ENCODE results near the gene CYP2W1. TPM values are rescaled to one million over a fixed set of nuclear protein-coding genes. Genes with fewer than 3 reads are reported as not detected.

The CYP2W1 gene
- total RNA-seq, 4 donors from 2014 or later: 2.3 to 23.1 (median 2.5) TPM; not detected in 1

DNA sequence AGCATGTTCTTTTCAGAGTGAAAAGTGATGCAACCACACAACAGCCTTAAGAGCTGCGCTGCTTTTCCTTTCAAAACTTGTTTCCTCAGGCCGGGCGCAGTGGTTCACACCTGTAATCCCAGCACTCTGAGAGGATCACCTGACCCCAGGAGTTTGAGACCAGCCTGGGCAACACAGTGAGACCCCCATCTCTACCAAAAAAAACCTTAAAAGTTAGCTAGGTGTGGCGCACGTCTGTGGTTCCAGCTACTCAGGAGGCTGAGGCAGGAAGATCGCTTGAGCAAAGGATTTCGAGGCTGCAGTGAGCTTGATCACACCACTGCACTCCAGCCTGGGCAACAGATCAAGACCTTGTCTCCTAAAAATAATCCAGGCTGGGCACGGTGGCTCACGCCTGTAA lies 9.7 kb upstream of the CYP2W1 start:
- H3K9me3 ChIP-seq: no peaks in the 10 kb centered on the region
- H3K4me1 ChIP-seq: peaks cover 0 to 31% (median 12%) of the 10 kb centered on the region in 4 donors
- DNase-seq: no peak
- peak overlapping the region in 1 of 4 donors; percentile 100 for H3K4me3 ChIP-seq
- peaks cover 0 to 51% (median 0%) of the 10 kb centered on the region in 3 donors for H3K36me3 ChIP-seq
- TF ChIP-seq, protein P1, sequence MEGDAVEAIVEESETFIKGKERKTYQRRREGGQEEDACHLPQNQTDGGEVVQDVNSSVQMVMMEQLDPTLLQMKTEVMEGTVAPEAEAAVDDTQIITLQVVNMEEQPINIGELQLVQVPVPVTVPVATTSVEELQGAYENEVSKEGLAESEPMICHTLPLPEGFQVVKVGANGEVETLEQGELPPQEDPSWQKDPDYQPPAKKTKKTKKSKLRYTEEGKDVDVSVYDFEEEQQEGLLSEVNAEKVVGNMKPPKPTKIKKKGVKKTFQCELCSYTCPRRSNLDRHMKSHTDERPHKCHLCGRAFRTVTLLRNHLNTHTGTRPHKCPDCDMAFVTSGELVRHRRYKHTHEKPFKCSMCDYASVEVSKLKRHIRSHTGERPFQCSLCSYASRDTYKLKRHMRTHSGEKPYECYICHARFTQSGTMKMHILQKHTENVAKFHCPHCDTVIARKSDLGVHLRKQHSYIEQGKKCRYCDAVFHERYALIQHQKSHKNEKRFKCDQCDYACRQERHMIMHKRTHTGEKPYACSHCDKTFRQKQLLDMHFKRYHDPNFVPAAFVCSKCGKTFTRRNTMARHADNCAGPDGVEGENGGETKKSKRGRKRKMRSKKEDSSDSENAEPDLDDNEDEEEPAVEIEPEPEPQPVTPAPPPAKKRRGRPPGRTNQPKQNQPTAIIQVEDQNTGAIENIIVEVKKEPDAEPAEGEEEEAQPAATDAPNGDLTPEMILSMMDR (IDR thresholded peaks at IDR 0.05): no peak
- TF ChIP-seq POLR2A (IDR thresholded peaks at IDR 0.05): no peak
- no peak overlapping the region for H3K27ac ChIP-seq
- no peaks in the 10 kb centered on the region for H3K27me3 ChIP-seq

DNA sequence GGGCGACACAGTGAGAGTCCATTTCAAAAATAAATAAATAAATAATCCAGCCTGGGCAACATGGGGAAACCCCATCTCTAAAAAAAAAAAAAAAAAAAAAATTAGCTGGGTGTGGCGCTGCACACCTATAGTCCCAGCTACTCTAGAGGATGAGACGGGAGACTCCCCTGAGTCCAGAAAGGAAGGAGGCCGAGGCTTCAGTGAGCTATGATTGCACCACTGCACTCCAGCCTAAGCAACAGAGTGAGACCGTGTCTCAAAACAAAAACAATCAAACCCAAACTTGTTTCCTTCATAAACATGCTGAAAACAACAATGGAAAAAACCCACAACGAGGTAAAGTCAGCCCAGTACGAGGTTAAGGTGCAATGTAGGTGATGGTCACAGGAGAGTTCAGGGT lies 8.8 kb upstream of the CYP2W1 start:
- Histone ChIP-seq H3K27ac (peak overlapping the region in 1 of 4 donors; percentile 99), H3K4me3 (peak overlapping the region; percentile 84 to 100 (median 94)), H3K9me3 (no peaks in the 10 kb centered on the region), H3K36me3 (peaks cover 0 to 42% (median 0%) of the 10 kb centered on the region in 3 donors), H3K4me1 (peaks cover 0 to 40% (median 12%) of the 10 kb centered on the region in 4 donors), H3K27me3 (no peaks in the 10 kb centered on the region)
- no peak for DNase-seq
- TF ChIP-seq, protein P1 (IDR thresholded peaks at IDR 0.05): no peak
- no peak for TF ChIP-seq POLR2A (IDR thresholded peaks at IDR 0.05)

DNA sequence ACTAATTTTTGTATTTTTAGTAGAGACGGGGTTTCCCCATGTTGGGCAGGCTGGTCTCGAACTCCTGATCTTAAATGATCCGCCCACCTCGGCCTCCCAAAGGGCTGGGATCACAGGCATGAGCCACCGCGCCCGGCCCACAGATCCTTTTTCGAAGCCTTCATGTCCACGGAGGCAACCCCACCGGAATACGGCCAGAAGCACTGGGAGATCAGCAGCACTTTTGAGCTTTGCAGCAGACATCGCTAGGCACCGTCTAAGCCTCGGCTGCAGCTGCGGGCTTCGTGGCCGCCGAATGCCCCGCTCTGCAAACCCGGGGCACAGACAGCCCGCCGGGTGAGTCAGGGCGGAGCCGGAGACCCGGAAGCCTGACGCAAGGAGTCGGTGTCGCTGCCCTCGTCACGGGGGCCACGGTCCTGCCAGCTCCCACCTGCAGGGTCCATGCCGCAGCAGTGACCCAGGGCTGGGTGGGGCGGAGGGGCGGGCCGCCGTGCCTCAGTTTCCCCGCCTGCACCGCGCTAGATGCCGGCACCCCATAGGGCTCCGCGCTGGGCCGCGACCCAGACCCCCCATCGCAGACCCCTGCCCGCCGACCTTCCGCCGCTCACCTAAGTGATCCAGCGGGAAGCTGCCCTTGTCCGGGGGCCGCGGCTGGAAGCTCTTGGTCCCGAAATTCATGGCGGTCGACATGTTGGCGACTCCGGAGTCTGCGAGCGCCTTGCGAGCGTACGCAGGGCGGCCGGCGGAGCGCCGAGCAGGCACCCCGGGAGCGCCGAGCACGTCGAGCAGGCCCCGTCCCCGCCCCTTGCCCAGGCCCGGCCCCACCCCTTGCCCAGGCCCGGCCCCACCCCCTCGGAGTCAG lies 7.9 kb upstream of the CYP2W1 start, which contains the start of gene COX19:
Gene COX19 (minus strand): TSS at position 730 of the 862 bp plus-strand sequence. CDS start 40 bp downstream, at position 690.
- peaks cover 0 to 34% (median 0%) of the 10 kb centered on the region in 3 donors for H3K36me3 ChIP-seq
- TF ChIP-seq POLR2A (IDR thresholded peaks at IDR 0.05): peak; percentile 64 to 84
- TF ChIP-seq, protein P1 (IDR thresholded peaks at IDR 0.05): no peak
- H3K4me3 ChIP-seq: peak within 1 kb of the TSS; percentile 84 to 100 (median 94)
- H3K9me3 ChIP-seq: no peaks in the 10 kb centered on the region
- no peaks in the 10 kb centered on the region for H3K27me3 ChIP-seq
- H3K4me1 ChIP-seq: peaks cover 0 to 48% (median 12%) of the 10 kb centered on the region in 4 donors
- peak; percentile 81 to 95 (median 93) for DNase-seq
- peak within 1 kb of the TSS; percentile 93 to 100 (median 97) for H3K27ac ChIP-seq

DNA sequence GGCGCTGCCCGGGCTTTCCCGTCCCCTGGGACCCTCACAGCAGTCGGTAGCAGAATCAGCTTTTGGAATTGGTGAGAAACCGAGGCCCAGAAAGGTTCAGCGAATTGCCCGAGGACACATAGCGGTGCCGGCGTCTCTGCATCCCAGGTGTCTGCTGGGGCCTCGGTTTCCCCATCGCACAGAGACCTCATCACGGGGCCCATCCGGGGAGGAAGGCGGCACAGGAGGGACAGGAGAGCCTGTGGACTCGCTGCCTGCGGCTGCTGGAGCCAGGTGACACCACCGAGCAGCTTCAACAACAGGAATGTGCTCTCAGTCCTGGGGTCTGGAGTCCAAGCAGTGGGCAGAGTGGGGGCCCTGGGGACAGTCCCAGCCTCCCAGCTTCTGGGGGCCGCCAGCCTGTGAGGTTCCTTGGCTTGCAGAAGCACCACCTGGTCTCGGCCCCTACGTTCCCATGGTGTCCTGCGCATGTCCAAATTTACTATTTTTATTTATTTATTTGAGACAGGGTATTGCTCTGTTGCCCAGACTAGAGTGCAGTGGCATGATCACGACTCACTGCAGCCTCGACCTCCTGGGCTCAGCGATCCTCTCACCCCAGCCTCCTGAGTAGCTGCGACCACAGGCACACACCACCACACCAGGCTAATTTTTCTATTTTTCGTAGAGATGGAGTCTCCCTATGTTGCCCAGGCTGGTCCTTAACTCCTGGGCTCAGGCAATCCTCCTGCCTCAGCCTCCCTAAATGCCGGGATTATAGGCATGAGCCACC lies 7.1 kb upstream of the CYP2W1 start:
- H3K27ac ChIP-seq: peak overlapping the region; percentile 93 to 100 (median 97)
- no peaks in the 10 kb centered on the region for H3K9me3 ChIP-seq
- peaks cover 0 to 26% (median 0%) of the 10 kb centered on the region in 3 donors for H3K36me3 ChIP-seq
- TF ChIP-seq, protein P1 (IDR thresholded peaks at IDR 0.05): no peak
- peak overlapping the region; percentile 84 to 100 (median 94) for H3K4me3 ChIP-seq
- H3K27me3 ChIP-seq: no peaks in the 10 kb centered on the region
- peaks cover 0 to 48% (median 12%) of the 10 kb centered on the region in 4 donors for H3K4me1 ChIP-seq
- no peak for DNase-seq

DNA sequence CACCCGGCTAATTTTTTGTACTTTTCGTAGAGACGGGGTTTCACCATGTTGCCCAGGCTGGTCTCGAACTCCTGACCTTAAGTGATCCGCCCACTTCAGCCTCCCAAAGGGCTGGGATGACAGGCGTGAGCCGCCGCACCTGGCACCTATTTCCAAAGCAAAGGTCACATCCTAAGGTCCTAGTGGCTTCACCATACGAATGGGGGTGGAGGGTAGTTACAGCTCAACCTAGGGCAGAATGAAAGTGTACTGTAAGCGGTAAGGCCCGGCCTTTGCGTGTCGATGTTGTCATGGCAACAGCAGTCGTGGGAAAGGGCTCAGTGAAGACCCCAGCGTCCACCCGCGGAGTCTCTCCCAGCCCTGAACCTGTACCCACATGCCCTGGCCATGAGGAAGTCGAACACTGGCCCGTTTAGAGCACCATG lies 6.1 kb upstream of the CYP2W1 start:
- Histone ChIP-seq H3K27me3 (no peaks in the 10 kb centered on the region), H3K4me3 (peak overlapping the region in 1 of 4 donors; percentile 5), H3K27ac (peak overlapping the region in 3 of 4 donors; percentile 76 to 100 (median 95)), H3K4me1 (peaks cover 0 to 48% (median 12%) of the 10 kb centered on the region in 4 donors), H3K9me3 (no peaks in the 10 kb centered on the region), H3K36me3 (peaks cover 0 to 16% (median 0%) of the 10 kb centered on the region in 3 donors)
- peak in 2 of 3 donors; percentile 60 to 76 for DNase-seq
- TF ChIP-seq, protein P1 (IDR thresholded peaks at IDR 0.05): no peak
- no peak for TF ChIP-seq POLR2A (IDR thresholded peaks at IDR 0.05)
